ENCODE results near the gene TRRAP.

GRCh38 chr7:99012722-99013121, 134.4 kb downstream of the TRRAP start:
- no peak for TF ChIP-seq BCL3 (IDR thresholded peaks at IDR 0.05)
- TF ChIP-seq POLR2A (IDR thresholded peaks at IDR 0.05; ENCODE audit: low read length) = no peak
- TF ChIP-seq, protein P1, sequence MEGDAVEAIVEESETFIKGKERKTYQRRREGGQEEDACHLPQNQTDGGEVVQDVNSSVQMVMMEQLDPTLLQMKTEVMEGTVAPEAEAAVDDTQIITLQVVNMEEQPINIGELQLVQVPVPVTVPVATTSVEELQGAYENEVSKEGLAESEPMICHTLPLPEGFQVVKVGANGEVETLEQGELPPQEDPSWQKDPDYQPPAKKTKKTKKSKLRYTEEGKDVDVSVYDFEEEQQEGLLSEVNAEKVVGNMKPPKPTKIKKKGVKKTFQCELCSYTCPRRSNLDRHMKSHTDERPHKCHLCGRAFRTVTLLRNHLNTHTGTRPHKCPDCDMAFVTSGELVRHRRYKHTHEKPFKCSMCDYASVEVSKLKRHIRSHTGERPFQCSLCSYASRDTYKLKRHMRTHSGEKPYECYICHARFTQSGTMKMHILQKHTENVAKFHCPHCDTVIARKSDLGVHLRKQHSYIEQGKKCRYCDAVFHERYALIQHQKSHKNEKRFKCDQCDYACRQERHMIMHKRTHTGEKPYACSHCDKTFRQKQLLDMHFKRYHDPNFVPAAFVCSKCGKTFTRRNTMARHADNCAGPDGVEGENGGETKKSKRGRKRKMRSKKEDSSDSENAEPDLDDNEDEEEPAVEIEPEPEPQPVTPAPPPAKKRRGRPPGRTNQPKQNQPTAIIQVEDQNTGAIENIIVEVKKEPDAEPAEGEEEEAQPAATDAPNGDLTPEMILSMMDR (IDR thresholded peaks at IDR 0.05) = no peak
- no peak for TF ChIP-seq PBX3 (IDR thresholded peaks at IDR 0.05)
- TF ChIP-seq, protein P2, sequence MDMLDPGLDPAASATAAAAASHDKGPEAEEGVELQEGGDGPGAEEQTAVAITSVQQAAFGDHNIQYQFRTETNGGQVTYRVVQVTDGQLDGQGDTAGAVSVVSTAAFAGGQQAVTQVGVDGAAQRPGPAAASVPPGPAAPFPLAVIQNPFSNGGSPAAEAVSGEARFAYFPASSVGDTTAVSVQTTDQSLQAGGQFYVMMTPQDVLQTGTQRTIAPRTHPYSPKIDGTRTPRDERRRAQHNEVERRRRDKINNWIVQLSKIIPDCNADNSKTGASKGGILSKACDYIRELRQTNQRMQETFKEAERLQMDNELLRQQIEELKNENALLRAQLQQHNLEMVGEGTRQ (IDR thresholded peaks at IDR 0.05) = no peak
